Activated CD4-positive, alpha-beta T cell treated with anti-CD3 and anti-CD28 coated beads, Interleukin-2, amount 50 U/mL, for 48 hours (primary cell): ENCODE results near the gene VCAM1.

Experiments
- DNase-seq, 2 experiments: peaks; one replicate each; pipeline ENCODE4 v3.0.0-alpha.2; 2020

The VCAM1 gene

GRCh38 chr1:100724281-100724680, 4.7 kb downstream of the VCAM1 start:
- no peak for DNase-seq

GRCh38 chr1:100730130-100730529, 10.6 kb downstream of the VCAM1 start:
- DNase-seq: no peak

GRCh38 chr1:100731309-100731708, 11.8 kb downstream of the VCAM1 start:
- DNase-seq: no peak

GRCh38 chr1:100731758-100732157, 12.2 kb downstream of the VCAM1 start:
- DNase-seq: no peak

- DNase-seq: no peak
These were observed 15.1 kb downstream of the VCAM1 start for GRCh38 chr1:100734676-100735075.

- no peak for DNase-seq
These were observed 15.7 kb downstream of the VCAM1 start for GRCh38 chr1:100735244-100735643.

GRCh38 chr1:100736324-100736723, 16.8 kb downstream of the VCAM1 start:
- no peak for DNase-seq

GRCh38 chr1:100736746-100737145, 17.2 kb downstream of the VCAM1 start:
- no peak for DNase-seq

GRCh38 chr1:100746542-100746932, 27.0 kb downstream of the VCAM1 start:
- DNase-seq: no peak

- DNase-seq: no peak
These were observed 28.2 kb downstream of the VCAM1 start for GRCh38 chr1:100747771-100748170.

GRCh38 chr1:100750005-100750885, 30.7 kb downstream of the VCAM1 start:
- no peak for DNase-seq

- DNase-seq: no peak
These were observed 33.2 kb downstream of the VCAM1 start for GRCh38 chr1:100752791-100753190.

- no peak for DNase-seq
These were observed 38.4 kb downstream of the VCAM1 start for GRCh38 chr1:100757946-100758345.

GRCh38 chr1:100759188-100759587, 39.6 kb downstream of the VCAM1 start:
- DNase-seq: no peak

- DNase-seq: no peak
These were observed 41.0 kb downstream of the VCAM1 start for GRCh38 chr1:100760511-100760910.

GRCh38 chr1:100762461-100762860, 42.9 kb downstream of the VCAM1 start:
- no peak for DNase-seq

- no peak for DNase-seq
These were observed 47.8 kb downstream of the VCAM1 start for GRCh38 chr1:100767176-100767890.

GRCh38 chr1:100769323-100769722, 49.8 kb downstream of the VCAM1 start:
- no peak for DNase-seq

- no peak for DNase-seq
These were observed 50.5 kb downstream of the VCAM1 start for GRCh38 chr1:100769906-100770646.

- no peak for DNase-seq
These were observed 53.9 kb downstream of the VCAM1 start for GRCh38 chr1:100773444-100773843.

- DNase-seq: no peak
These were observed 54.8 kb downstream of the VCAM1 start for GRCh38 chr1:100774370-100774769.

- DNase-seq: no peak
These were observed 55.9 kb downstream of the VCAM1 start for GRCh38 chr1:100775483-100775882.

GRCh38 chr1:100778748-100779147, 59.2 kb downstream of the VCAM1 start:
- no peak for DNase-seq

GRCh38 chr1:100780814-100781213, 61.3 kb downstream of the VCAM1 start:
- DNase-seq: no peak
